Astrocyte of the cerebellum (primary cell): Measurements from ENCODE around the gene TANC1.

ENCODE experiments used
- DNase-seq: peaks from one replicate; pipeline ENCODE4 v3.0.0-alpha.2; 2011; ENCODE audit warnings: low read depth
- H3K4me3 ChIP-seq: 2 replicates; pipeline ENCODE4 v1.5.1; 2011; ENCODE audit warnings: mild to moderate bottlenecking, low read depth, low read length, moderate library complexity
- CTCF ChIP-seq: IDR thresholded peaks from 2 replicates; pipeline ENCODE4 v1.5.1; 2012; ENCODE audit warnings: low read length, low read depth, moderate library complexity, mild to moderate bottlenecking; ENCODE audit errors: missing control alignments
- in situ Hi-C: cut with HindIII; loops from 2 replicates; pipeline ENCODE4 v1.10.0; 2017; ENCODE audit warnings: low sequenced_read_pairs

The TANC1 gene

GRCh38 chr2:159155791-159156190 is 187.4 kb downstream of the TANC1 start:
- H3K4me3 ChIP-seq, result no peak overlapping the region
- TF ChIP-seq CTCF, result no peak
- no peak for DNase-seq
- in situ Hi-C loops, result no loop called here

- in situ Hi-C loops, result no loop called here
- H3K4me3 ChIP-seq, result no peak overlapping the region
- DNase-seq, result no peak
- no peak for TF ChIP-seq CTCF
Measured at GRCh38 chr2:159156834-159157233, 188.4 kb downstream of the TANC1 start.

- no peak for DNase-seq
Measured at GRCh38 chr2:159157361-159158209, 189.1 kb downstream of the TANC1 start.

GRCh38 chr2:159160412-159160811 is 192.0 kb downstream of the TANC1 start:
- in situ Hi-C loops, result no loop called here
- no peak for DNase-seq
- no peak overlapping the region for H3K4me3 ChIP-seq
- no peak for TF ChIP-seq CTCF

More at GRCh38 chr2:159157361-159158209, 189.1 kb downstream of the TANC1 start:
- in situ Hi-C loops, result no loop called here
- no peak overlapping the region for H3K4me3 ChIP-seq
- no peak for TF ChIP-seq CTCF

- no peak for TF ChIP-seq CTCF
- no peak for DNase-seq
- no peak overlapping the region for H3K4me3 ChIP-seq
- in situ Hi-C loops, result no loop called here
Measured at GRCh38 chr2:159160954-159161353, 192.5 kb downstream of the TANC1 start.

GRCh38 chr2:159163930-159164329 is 195.5 kb downstream of the TANC1 start:
- DNase-seq, result no peak
- no peak for TF ChIP-seq CTCF
- H3K4me3 ChIP-seq, result no peak overlapping the region
- in situ Hi-C loops, result no loop called here
